HG03139 (cell line): ENCODE results near the gene SPATC1L.
"Not testable (repeated sequence)": the region's sequence is repeated elsewhere in the genome, so short reads cannot be mapped to it uniquely, and the experiment has no call there.

Experiments
- ATAC-seq: cut with Tn5 transposase; IDR thresholded peaks from one replicate; pipeline ENCODE4 v1.9.1; 2021; ENCODE audit not compliant: unreplicated experiment

SPATC1L gene

GRCh38 chr21:46184625-46185555, 631 bp upstream of the SPATC1L start:
- ATAC-seq: peak; percentile 44

DNA sequence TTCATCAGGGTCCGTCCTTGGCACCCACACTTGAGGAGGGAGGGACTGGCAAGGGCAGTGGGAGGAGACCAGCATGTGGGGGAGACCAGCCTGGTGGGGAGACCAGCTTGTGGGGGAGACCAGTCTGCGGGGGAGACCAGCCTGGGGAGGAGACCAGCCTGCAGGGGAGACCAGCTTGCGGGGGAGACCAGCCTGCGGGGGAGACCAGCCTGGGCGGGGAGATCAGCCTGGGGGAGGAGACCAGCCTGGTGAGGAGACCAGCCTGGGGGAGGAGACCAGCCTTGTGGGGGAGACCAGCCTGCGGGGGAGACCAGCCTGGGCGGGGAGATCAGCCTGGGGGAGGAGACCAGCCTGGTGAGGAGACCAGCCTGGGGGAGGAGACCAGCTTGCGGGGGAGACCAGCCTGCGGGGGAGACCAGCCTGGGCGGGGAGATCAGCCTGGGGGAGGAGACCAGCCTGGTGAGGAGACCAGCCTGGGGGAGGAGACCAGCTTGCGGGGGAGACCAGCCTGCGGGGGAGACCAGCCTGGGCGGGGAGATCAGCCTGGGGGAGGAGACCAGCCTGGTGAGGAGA, 836 bp downstream of the SPATC1L start:
- not testable (repeated sequence) for ATAC-seq

- ATAC-seq: no peak
These were observed 1.5 kb downstream of the SPATC1L start for GRCh38 chr21:46182548-46183336.

GRCh38 chr21:46181953-46182547, 2.2 kb downstream of the SPATC1L start:
- no peak for ATAC-seq

DNA sequence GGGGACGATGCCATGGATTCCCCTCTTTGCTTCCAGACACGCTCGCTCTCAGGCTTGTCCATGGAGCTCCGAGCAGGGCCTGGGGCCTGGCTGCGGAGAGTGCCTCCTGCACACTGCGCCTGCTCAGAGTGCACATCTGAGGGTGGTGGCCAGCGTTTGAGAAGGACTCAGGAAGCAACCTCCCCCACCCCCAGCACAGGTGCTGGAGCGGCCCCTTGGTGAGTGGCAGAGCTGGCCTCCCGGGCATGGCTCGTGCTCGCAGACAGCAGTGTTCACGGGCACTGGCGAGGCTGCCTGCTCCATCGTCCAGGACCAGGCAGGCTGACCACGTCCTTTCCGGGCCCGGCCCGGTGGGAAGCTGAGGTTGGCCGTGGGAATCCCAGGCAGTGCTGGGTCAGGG, 2.8 kb downstream of the SPATC1L start:
- no peak for ATAC-seq

- ATAC-seq: no peak
These were observed 3.4 kb downstream of the SPATC1L start for GRCh38 chr21:46180778-46181391.

DNA sequence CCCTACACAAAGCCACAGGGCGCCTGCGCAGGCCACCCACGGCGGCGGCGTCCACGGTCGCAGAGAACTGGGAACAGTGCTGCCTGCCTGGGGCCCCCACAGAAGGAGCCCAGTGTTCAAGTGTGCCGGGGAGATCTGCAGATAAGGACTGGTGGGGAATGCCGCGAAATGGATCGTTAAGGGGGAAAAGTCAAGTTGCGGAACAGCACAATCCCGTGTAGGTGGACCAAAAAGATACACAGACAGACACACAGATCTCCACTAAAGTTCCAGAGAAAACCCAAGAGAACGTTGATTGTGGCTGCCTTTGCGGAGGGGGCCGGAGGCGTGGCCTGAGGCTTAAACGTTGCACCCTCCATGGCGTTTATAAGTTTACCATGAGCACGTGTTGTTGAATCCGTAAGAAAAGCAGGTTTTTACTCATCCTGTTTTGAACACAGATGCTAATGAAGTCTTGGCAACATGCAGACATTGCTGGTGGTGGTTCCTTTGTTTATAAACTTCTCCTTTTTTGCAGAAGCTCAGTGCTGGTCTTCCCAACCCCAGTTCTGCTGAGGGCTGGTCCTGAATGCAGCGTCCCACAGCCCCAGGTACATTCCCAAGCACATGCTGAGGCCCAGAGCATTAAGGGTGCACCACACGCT, 4.1 kb downstream of the SPATC1L start:
- no peak for ATAC-seq

DNA sequence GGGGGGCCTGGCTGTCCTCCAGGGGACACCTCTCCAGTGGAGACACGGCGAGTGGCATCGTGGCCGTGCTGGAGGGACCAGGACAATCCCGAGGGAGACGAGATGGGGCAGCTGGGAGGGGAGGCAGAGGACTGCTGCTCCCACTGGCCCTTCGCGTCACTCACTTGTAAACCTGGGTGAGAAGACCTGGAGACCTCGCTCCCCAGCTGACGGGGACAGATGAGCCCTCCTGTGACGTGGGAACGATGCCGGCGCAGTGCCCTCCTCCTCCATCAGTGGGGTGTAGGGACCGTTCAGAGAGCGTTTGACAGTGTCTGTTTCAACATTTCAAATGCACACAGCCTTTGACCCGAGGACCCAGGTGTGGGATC, 4.6 kb downstream of the SPATC1L start:
- ATAC-seq: no peak

- ATAC-seq: no peak
These were observed 5.3 kb downstream of the SPATC1L start for GRCh38 chr21:46178961-46179360.

- not testable (repeated sequence) for ATAC-seq
These were observed 7.7 kb downstream of the SPATC1L start for GRCh38 chr21:46176443-46177129.

GRCh38 chr21:46173573-46173972, 10.7 kb downstream of the SPATC1L start:
- no peak for ATAC-seq

DNA sequence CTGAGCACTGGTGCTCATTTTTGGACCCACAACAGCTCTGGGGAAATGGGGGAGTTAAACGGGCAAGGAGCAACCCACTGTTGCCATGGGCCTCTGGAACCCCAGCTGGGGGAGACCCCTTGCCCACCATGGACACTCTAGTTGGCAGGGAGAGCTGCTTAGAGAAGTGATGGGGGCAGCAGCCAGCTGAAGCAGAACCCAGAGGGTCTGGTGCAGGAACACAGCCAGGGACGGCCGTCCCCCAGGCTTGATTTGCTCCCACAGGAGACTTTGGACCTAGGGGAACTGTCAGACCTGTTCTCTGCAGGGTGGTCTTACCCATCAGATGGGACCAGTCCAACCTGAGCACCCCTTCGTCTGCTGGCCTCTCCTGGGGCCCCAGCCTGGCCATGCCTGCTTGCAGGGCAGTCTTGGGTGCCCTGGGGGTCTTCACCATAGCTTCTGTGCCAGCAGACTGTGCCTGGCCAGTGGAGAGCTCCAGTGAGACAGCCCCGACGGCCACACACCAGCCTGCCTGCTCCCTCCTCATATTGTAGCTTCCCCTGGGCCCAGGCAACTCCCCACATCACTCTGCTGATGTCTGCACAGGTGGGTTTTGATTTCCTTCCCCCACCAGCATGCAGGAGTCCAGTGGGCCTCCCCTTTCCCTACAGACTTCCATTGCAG, 11.3 kb downstream of the SPATC1L start:
- ATAC-seq: no peak

DNA sequence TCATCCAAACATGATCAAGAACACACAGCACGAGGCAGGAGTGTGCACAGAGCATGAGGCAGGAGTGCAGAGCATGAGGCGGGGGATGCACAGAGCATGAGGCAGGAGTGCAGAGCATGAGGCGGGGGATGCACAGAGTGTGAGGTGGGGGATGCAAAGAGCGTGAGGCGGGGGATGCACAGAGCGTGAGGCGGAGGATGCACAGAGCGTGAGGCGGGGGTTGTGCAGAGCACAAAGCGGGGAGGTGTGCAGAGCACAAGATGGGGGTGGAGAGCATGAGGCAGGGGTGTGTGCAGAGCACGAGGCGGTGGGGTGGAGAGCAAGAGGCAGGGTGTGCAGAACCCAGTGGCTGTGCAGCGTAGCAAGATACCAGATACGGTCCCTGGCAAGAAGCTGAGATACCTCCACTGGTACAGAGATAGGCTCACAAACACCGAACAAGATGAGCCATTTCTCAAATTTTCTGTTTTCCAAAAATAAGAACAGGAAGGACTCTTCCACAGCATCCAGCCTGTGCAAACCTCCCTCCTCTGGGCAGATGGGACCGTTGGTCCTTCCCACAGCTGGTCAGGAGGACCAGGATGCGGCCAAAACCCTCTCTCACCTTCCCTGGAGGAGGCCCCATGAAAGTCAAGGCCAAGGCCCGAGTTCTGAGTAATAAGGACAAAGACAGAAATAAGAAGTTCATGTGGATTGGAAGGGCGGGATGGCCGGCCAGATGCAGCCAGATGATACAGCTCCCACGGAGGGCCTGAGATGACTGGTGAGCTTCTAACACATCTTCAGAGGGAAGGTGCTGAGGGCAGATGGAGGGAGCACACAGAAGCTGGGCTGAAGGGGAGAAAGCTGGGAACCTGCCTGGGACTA, 12.0 kb downstream of the SPATC1L start:
- no peak for ATAC-seq

DNA sequence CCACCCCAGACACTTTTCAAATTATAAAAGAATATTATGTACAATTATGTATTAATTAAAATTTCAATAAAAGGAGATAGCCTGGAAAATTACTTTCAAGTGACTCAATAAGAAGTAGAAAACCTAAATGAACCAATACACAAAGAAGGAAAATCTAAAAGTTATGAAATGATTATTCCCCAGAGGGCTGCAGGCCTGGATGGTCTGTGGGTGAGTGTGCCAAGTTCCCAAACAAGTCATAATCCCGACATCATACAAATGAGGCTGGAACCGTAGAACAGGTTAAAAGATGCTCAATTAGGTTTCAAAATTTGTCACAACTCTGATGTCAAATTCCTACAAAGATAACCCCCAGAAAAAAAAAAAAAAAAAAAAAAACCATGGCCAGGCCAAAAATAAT, 12.7 kb downstream of the SPATC1L start:
- ATAC-seq: no peak

- not testable (repeated sequence) for ATAC-seq
These were observed 13.6 kb downstream of the SPATC1L start for GRCh38 chr21:46170436-46171193.

DNA sequence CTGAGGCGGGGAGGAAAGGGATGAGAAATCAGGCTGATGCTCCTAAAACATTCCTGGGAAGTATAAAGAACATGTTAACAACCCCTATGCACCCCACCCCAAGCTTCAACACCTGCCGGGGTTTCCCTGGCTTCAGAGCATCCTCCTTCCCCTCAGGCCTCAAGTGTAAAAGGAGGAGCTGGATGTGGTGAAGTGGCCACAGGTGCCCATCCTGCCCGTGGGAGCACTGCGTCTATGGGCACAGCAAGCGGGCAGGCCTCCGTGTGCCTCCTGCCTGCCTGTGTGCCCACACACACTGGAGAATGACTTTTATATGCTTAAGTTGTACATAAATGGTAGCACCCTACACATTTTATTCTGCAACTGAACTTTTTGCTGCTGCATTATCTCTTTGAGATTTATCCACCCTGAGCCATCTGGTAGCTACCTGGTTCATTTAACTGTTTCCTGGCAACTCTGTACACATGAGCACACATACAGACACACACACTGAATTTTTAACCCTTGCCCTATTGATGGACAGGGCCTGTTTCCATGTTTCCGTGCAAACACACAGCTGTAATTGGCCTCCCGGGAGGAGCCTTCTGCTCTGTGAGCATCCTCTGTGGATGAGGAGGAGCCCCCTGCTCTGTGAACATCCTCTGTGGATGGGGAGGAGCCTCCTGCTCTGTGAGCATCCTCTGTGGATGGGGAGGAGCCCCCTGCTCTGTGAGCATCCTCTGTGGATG, 15.4 kb downstream of the SPATC1L start:
- no peak for ATAC-seq

DNA sequence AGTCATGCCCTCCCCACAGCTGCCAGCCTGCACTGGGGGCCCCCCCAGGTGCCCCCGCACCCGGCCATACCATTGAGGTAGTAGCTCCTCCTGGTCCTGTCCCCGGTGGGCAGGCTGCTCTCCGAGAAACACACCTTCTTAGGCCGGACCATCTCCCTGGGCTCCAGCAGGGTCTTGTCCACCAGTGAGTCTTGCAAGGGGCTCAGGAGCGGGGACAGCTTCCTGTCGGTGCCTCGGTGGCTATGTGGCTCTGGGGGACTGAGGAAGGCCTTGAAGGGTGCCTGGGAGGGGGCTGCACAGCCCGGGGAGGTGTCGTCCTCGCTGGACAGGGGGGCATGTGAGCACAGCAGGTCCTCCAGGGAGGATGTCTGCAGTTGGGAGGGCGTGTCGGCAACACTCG, 16.0 kb downstream of the SPATC1L start:
- ATAC-seq: no peak
